D721Med (cell line): ENCODE results near the gene STAC3.

Source experiments
- DNase-seq: peaks from one replicate; pipeline ENCODE4 v3.0.0; 2011; ENCODE audit warnings: low spot score; ENCODE audit not compliant: insufficient read length
- FAIRE-seq: peaks from 2 replicates; lab custom pipeline; 2011; peaks lifted over from hg19 to GRCh38; lab: Jason Lieb, UNC
- CTCF ChIP-seq: IDR thresholded peaks from 2 replicates; pipeline ENCODE4 v1.5.1; 2012; ENCODE audit warnings: mild to moderate bottlenecking, control low read depth; ENCODE audit not compliant: insufficient read depth; ENCODE audit errors: missing control alignments

STAC3 gene

GRCh38 chr12:57262126-57262822 is 11.3 kb upstream of the STAC3 start:
- DNase-seq (no peak), FAIRE-seq (no peak)
- no peak for TF ChIP-seq CTCF

- FAIRE-seq (no peak), DNase-seq (no peak)
- TF ChIP-seq CTCF: no peak
Observed at GRCh38 chr12:57261428-57261865, 10.5 kb upstream of the STAC3 start.

GRCh38 chr12:57260366-57260765 is 9.4 kb upstream of the STAC3 start:
- no peak for DNase-seq
- FAIRE-seq: no peak
- TF ChIP-seq CTCF: no peak

GRCh38 chr12:57258977-57259970 is 8.3 kb upstream of the STAC3 start:
- DNase-seq (no peak), FAIRE-seq (no peak)
- no peak for TF ChIP-seq CTCF

- FAIRE-seq (no peak), DNase-seq (no peak)
- TF ChIP-seq CTCF: no peak
Observed at GRCh38 chr12:57255916-57256315, 4.9 kb upstream of the STAC3 start.

GRCh38 chr12:57254506-57255280 is 3.7 kb upstream of the STAC3 start:
- FAIRE-seq: no peak
- TF ChIP-seq CTCF: no peak
- DNase-seq: no peak
